Caco-2 (cell line): ENCODE data around the gene ARHGEF10L. TPM values are rescaled to one million over a fixed set of nuclear protein-coding genes. Genes with fewer than 3 reads are reported as not detected.

ENCODE experiments used
- BruUV-seq: library from RNA; stranded (reverse); fragments of 400-500 nt; replicated peaks from 2 replicates; lab custom pipeline; 2021; lab: Mats Ljungman, UMichigan
- CTCF ChIA-PET: fragments of 300-600 bp; sonication (Branson Sonifier 250); formaldehyde crosslinking; loops from one replicate; lab custom pipeline; 2022; ENCODE audit warnings: antibody characterized with exemption; lab: Charles Lee
- POLR2A ChIA-PET: fragments of 300-600 bp; sonication (Branson Sonifier 250); formaldehyde crosslinking; loops from one replicate; lab custom pipeline; 2022; ENCODE audit warnings: antibody characterized with exemption; lab: Charles Lee
- DNase-seq, 2 experiments: peaks; one replicate each; pipeline versions ENCODE4 v3.0.0 to v3.0.0-alpha.2; 2020 to 2022
- H3K27me3 ChIP-seq: replicated peaks from 2 replicates; pipeline ENCODE4 v1.6.0; 2011; ENCODE audit warnings: low read length; ENCODE audit not compliant: control insufficient read depth, insufficient read depth
- H3K36me3 ChIP-seq: 2 replicates; pipeline ENCODE4 v1.5.1; 2011; ENCODE audit warnings: low read length; ENCODE audit not compliant: control insufficient read depth, insufficient read depth
- H3K4me1 ChIP-seq: fragments of 250-450 bp; sonication (Bioruptor Pico); 2 replicates; pipeline ENCODE4 v1.5.1; 2020; ENCODE audit warnings: mild to moderate bottlenecking
- H3K4me3 ChIP-seq: 2 replicates; pipeline ENCODE4 v1.5.1; 2011; ENCODE audit warnings: low read depth, mild to moderate bottlenecking, control low read depth, low read length
- H3K9me3 ChIP-seq: fragments of 250-450 bp; sonication (Bioruptor Pico); 2 replicates; pipeline ENCODE4 v1.5.1; 2020; ENCODE audit warnings: mild to moderate bottlenecking, moderate library complexity
- H3K27ac Mint-ChIP-seq: one replicate; pipeline ENCODE4 v1.8.0; 2022; ENCODE audit warnings: mixed read lengths; ENCODE audit not compliant: unreplicated experiment
- H3K27me3 Mint-ChIP-seq: one replicate; pipeline ENCODE4 v1.8.0; 2022; ENCODE audit warnings: mixed read lengths; ENCODE audit not compliant: insufficient read depth, unreplicated experiment
- H3K36me3 Mint-ChIP-seq: one replicate; pipeline ENCODE4 v1.8.0; 2022; ENCODE audit warnings: mild to moderate bottlenecking, mixed read lengths; ENCODE audit not compliant: insufficient read depth, unreplicated experiment
- H3K4me1 Mint-ChIP-seq: one replicate; pipeline ENCODE4 v1.8.0; 2022; ENCODE audit warnings: low read depth, mixed read lengths; ENCODE audit not compliant: unreplicated experiment
- H3K4me3 Mint-ChIP-seq: one replicate; pipeline ENCODE4 v1.8.0; 2022; ENCODE audit warnings: mild to moderate bottlenecking, moderate library complexity, mixed read lengths; ENCODE audit not compliant: unreplicated experiment
- H3K9me3 Mint-ChIP-seq: one replicate; pipeline ENCODE4 v1.8.0; 2022; ENCODE audit warnings: mixed read lengths; ENCODE audit not compliant: unreplicated experiment
- CTCF ChIP-seq, 2 experiments: fragments of 200-600 bp in 1 of 2; IDR thresholded peaks; 1 replicate in 1 of 2; 2 replicates in 1 of 2; pipeline versions ENCODE4 v1.5.1 to v1.8.0; 2011 to 2022; ENCODE audit warnings: antibody characterized with exemption in 1 of 2, control low read depth in 1 of 2, inconsistent platforms in 1 of 2, low read depth in 1 of 2, low read length in 1 of 2, mild to moderate bottlenecking in 1 of 2, moderate library complexity in 1 of 2; ENCODE audit not compliant: insufficient read depth in 1 of 2, severe bottlenecking in 1 of 2, unreplicated experiment in 1 of 2
- intact Hi-C: fragments of 100-400 bp; cut with micrococcal nuclease; formaldehyde crosslinking; loops from one replicate; pipeline ENCODE4 v1.10.0; 2022; ENCODE audit not compliant: unreplicated experiment
- total RNA-seq: library from RNA; stranded (reverse); gene quantifications from 2 replicates; pipeline ENCODE4 v1.2.3, GENCODE V29; 2022

The ARHGEF10L gene
- total RNA-seq, 1 experiment from 2014 or later: 31.3 TPM

- no peaks in the 10 kb centered on the region for H3K9me3 ChIP-seq
- no TSS peak for BruUV-seq
- Mint-ChIP-seq H3K27me3 (no peaks in the 10 kb centered on the region), H3K36me3 (peaks cover 12% of the 10 kb centered on the region), H3K4me3 (no peak overlapping the region), H3K9me3 (no peaks in the 10 kb centered on the region), H3K4me1 (no peaks in the 10 kb centered on the region), H3K27ac (no peak overlapping the region)
- CTCF ChIA-PET: no interaction called here
- POLR2A ChIA-PET: no interaction called here
- intact Hi-C loops: no loop called here
- no peak overlapping the region for H3K4me3 ChIP-seq
- H3K4me1 ChIP-seq: no peaks in the 10 kb centered on the region
- H3K36me3 ChIP-seq: no peaks in the 10 kb centered on the region
- TF ChIP-seq CTCF (IDR thresholded peaks at IDR 0.05; ENCODE audit: insufficient read depth in 1 of 2, low read depth in 1 of 2, low read length in 1 of 2, severe bottlenecking in 1 of 2, unreplicated experiment in 1 of 2): no peak
- H3K27me3 ChIP-seq: no peaks in the 10 kb centered on the region
- no peak for DNase-seq
These were observed 107.2 kb downstream of the ARHGEF10L start for GRCh38 chr1:17646444-17647280.

- Mint-ChIP-seq H3K27me3 (no peaks in the 10 kb centered on the region), H3K4me1 (no peaks in the 10 kb centered on the region), H3K27ac (no peak overlapping the region), H3K9me3 (no peaks in the 10 kb centered on the region), H3K4me3 (no peak overlapping the region), H3K36me3 (peaks cover 12% of the 10 kb centered on the region)
- intact Hi-C loops: no loop called here
- BruUV-seq: no TSS peak
- Histone ChIP-seq H3K9me3 (no peaks in the 10 kb centered on the region), H3K27me3 (no peaks in the 10 kb centered on the region), H3K36me3 (no peaks in the 10 kb centered on the region), H3K4me3 (no peak overlapping the region), H3K4me1 (no peaks in the 10 kb centered on the region)
- no peak for TF ChIP-seq CTCF (IDR thresholded peaks at IDR 0.05; ENCODE audit: insufficient read depth in 1 of 2, low read depth in 1 of 2, low read length in 1 of 2, severe bottlenecking in 1 of 2, unreplicated experiment in 1 of 2)
- CTCF ChIA-PET: no interaction called here
- no peak for DNase-seq
- POLR2A ChIA-PET: no interaction called here
These were observed 109.1 kb downstream of the ARHGEF10L start for GRCh38 chr1:17648457-17649145.

- Mint-ChIP-seq H3K36me3 (peaks cover 12% of the 10 kb centered on the region), H3K27me3 (no peaks in the 10 kb centered on the region), H3K9me3 (no peaks in the 10 kb centered on the region), H3K4me3 (no peak overlapping the region), H3K27ac (no peak overlapping the region), H3K4me1 (no peaks in the 10 kb centered on the region)
- DNase-seq: no peak
- Histone ChIP-seq H3K4me3 (no peak overlapping the region), H3K9me3 (no peaks in the 10 kb centered on the region), H3K36me3 (no peaks in the 10 kb centered on the region), H3K4me1 (no peaks in the 10 kb centered on the region), H3K27me3 (no peaks in the 10 kb centered on the region)
- TF ChIP-seq CTCF (IDR thresholded peaks at IDR 0.05; ENCODE audit: insufficient read depth in 1 of 2, low read depth in 1 of 2, low read length in 1 of 2, severe bottlenecking in 1 of 2, unreplicated experiment in 1 of 2): no peak
- BruUV-seq: no TSS peak
- intact Hi-C loops: loop anchor here (10.0 kb wide), 1 partner anchor 935 kb away; no protein-coding TSS in a partner anchor
- POLR2A ChIA-PET: no interaction called here
- CTCF ChIA-PET: no interaction called here
These were observed 110.0 kb downstream of the ARHGEF10L start for GRCh38 chr1:17649371-17650106.
